AG04449 (cell line): ENCODE measurements around the gene SHISA6.

ENCODE experiments used
- CTCF ChIA-PET: fragments of 350-600 bp; formaldehyde crosslinking; extraction: SDS; loops from one replicate; lab custom pipeline; 2021; ENCODE audit warnings: antibody characterized with exemption; lab: Yijun Ruan, JAX
- POLR2A ChIA-PET: fragments of 400-600, 350-600 bp; formaldehyde crosslinking; extraction: SDS; loops from one replicate; lab custom pipeline; 2020; ENCODE audit warnings: antibody characterized with exemption, inconsistent platforms; lab: Yijun Ruan, JAX
- DNase-seq: peaks from one replicate; pipeline ENCODE4 v3.0.0-alpha.2; 2010; ENCODE audit warnings: low read depth, low spot score
- H3K4me3 ChIP-seq: 2 replicates; pipeline ENCODE4 v1.5.1; 2011; ENCODE audit warnings: low read depth, mild to moderate bottlenecking, control low read depth, low read length
- TF ChIP-seq, protein P1 (sequence below): IDR thresholded peaks from one replicate; pipeline ENCODE4 v1.5.1; 2011; ENCODE audit warnings: mild to moderate bottlenecking, moderate library complexity, low read length, control low read depth, inconsistent platforms; ENCODE audit not compliant: insufficient read depth; ENCODE audit errors: missing control alignments

SHISA6 gene

GRCh38 chr17:11279776-11280344 lies 38.8 kb downstream of the SHISA6 start:
- CTCF ChIA-PET = no interaction called here
- POLR2A ChIA-PET = no interaction called here

GRCh38 chr17:11282586-11282985 lies 41.6 kb downstream of the SHISA6 start:
- POLR2A ChIA-PET = no interaction called here

More at GRCh38 chr17:11279776-11280344, 38.8 kb downstream of the SHISA6 start:
- no peak overlapping the region for H3K4me3 ChIP-seq
- DNase-seq = no peak
- TF ChIP-seq, protein P1, sequence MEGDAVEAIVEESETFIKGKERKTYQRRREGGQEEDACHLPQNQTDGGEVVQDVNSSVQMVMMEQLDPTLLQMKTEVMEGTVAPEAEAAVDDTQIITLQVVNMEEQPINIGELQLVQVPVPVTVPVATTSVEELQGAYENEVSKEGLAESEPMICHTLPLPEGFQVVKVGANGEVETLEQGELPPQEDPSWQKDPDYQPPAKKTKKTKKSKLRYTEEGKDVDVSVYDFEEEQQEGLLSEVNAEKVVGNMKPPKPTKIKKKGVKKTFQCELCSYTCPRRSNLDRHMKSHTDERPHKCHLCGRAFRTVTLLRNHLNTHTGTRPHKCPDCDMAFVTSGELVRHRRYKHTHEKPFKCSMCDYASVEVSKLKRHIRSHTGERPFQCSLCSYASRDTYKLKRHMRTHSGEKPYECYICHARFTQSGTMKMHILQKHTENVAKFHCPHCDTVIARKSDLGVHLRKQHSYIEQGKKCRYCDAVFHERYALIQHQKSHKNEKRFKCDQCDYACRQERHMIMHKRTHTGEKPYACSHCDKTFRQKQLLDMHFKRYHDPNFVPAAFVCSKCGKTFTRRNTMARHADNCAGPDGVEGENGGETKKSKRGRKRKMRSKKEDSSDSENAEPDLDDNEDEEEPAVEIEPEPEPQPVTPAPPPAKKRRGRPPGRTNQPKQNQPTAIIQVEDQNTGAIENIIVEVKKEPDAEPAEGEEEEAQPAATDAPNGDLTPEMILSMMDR = no peak

GRCh38 chr17:11284811-11285210 lies 43.8 kb downstream of the SHISA6 start:
- DNase-seq = no peak
- H3K4me3 ChIP-seq = no peak overlapping the region
- CTCF ChIA-PET = no interaction called here
- POLR2A ChIA-PET = no interaction called here
- TF ChIP-seq, protein P1 = no peak

More at GRCh38 chr17:11282586-11282985, 41.6 kb downstream of the SHISA6 start:
- no peak overlapping the region for H3K4me3 ChIP-seq
- CTCF ChIA-PET = no interaction called here
- no peak for DNase-seq
- TF ChIP-seq, protein P1 = no peak

GRCh38 chr17:11285946-11286345 lies 44.9 kb downstream of the SHISA6 start:
- DNase-seq = no peak
- POLR2A ChIA-PET = no interaction called here

GRCh38 chr17:11287791-11288190 lies 46.8 kb downstream of the SHISA6 start:
- DNase-seq = no peak
- CTCF ChIA-PET = no interaction called here
- no peak overlapping the region for H3K4me3 ChIP-seq
- TF ChIP-seq, protein P1 = no peak
- POLR2A ChIA-PET = no interaction called here

More at GRCh38 chr17:11285946-11286345, 44.9 kb downstream of the SHISA6 start:
- H3K4me3 ChIP-seq = no peak overlapping the region
- CTCF ChIA-PET = no interaction called here
- TF ChIP-seq, protein P1 = no peak

DNA sequence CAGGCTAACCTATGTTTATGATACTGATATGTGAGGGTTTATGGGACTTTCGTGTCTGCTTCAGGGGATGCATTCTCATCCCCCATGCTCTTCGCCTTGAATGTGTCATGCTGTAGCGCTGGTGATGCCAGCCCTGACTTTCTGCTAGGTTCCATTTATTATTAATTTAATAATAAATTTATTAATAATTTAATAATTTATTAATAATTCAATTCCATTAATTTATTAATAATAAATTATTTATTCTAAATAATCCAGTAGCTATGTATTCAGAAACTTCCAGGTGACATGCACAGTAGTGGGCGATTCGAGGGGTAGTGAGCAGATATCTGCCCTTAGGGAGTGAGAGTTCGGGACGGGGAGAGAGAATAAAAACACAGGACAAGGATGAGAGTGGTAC lies 49.8 kb downstream of the SHISA6 start:
- ChIA-PET POLR2A (no interaction called here), CTCF (no interaction called here)
- H3K4me3 ChIP-seq = no peak overlapping the region
- DNase-seq = no peak
- TF ChIP-seq, protein P1 = no peak
